ENCODE data around the gene IARS2. TPM values are rescaled to one million over a fixed set of nuclear protein-coding genes. Genes with fewer than 3 reads are reported as not detected.

Gene IARS2
- total RNA-seq, 2 experiments from 2014 or later: 59.9 to 86.6 TPM

- DNase-seq: no peak
- no peaks in the 10 kb centered on the region for H3K27me3 Mint-ChIP-seq
- CTCF ChIA-PET: no interaction called here
- H3K27ac Mint-ChIP-seq: no peak overlapping the region
- peaks cover 7% of the 10 kb centered on the region for H3K4me1 Mint-ChIP-seq
- POLR2A ChIA-PET: no interaction called here
- no peaks in the 10 kb centered on the region for H3K9me3 Mint-ChIP-seq (ENCODE audit: low read depth)
- H3K4me3 Mint-ChIP-seq: no peak overlapping the region
- intact Hi-C loops (cut with DNase I, micrococcal nuclease): no loop called here
- peaks cover 24% of the 10 kb centered on the region for H3K36me3 Mint-ChIP-seq (ENCODE audit: low read depth)
- no peak for ATAC-seq
Observed at GRCh38 chr1:220119043-220119512, 25.1 kb downstream of the IARS2 start.

GRCh38 chr1:220121791-220122530 is 28.0 kb downstream of the IARS2 start:
- CTCF ChIA-PET: interaction anchor here (1.4 to 2.1 kb wide), 2 partner anchors 9 to 66 kb away, joined by 3 to 12 read pairs; no protein-coding TSS in a partner anchor
- no peaks in the 10 kb centered on the region for H3K9me3 Mint-ChIP-seq (ENCODE audit: low read depth)
- ATAC-seq (peak; percentile 55), DNase-seq (no peak)
- no peaks in the 10 kb centered on the region for H3K27me3 Mint-ChIP-seq
- H3K36me3 Mint-ChIP-seq (ENCODE audit: low read depth): peaks cover 10% of the 10 kb centered on the region
- H3K27ac Mint-ChIP-seq: peak overlapping the region; percentile 70
- intact Hi-C loops (cut with DNase I, micrococcal nuclease): no loop called here
- H3K4me1 Mint-ChIP-seq: peaks cover 11% of the 10 kb centered on the region
- POLR2A ChIA-PET: no interaction called here
- H3K4me3 Mint-ChIP-seq: no peak overlapping the region

DNA sequence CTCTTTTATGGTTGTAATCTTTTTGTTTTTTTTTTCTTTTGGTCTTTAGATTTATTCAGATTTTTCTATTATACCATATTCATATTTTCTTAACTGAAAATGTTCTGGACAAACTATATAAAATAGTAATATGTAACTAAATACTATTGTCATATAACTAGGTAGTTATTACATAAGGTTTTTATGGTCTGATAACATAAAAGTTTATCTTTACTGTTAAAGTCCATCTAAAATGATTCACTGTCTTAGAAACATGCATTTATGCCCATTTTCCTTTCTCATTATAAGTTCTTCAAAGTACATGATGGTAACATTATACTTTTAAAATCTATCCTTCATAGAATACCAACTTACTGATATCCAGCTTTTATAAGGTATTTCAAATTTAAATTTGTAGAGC is 29.1 kb downstream of the IARS2 start:
- ATAC-seq: no peak
- H3K4me1 Mint-ChIP-seq: peaks cover 11% of the 10 kb centered on the region
- intact Hi-C loops (cut with DNase I, micrococcal nuclease): no loop called here

DNA sequence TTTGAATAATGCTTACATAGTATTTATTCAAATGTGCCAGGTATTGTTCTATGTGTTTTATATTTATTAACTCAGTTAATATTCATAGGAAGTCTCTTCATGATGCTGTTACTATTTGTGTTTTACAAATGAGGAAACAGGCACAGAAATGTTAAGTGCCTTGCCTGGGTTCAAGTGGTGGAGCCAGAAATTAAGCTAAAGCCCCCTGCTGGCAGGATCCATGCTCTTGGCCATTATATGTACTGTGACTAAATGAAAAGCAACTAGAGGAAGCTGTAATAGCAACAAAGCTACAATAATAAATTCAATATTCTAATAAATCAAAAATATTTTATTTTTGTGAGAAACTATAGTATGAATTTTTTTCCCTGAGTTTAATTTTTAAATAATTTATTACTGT is 30.0 kb downstream of the IARS2 start:
- no peak overlapping the region for H3K27ac Mint-ChIP-seq
- POLR2A ChIA-PET: no interaction called here
- peak; percentile 35 for DNase-seq
- CTCF ChIA-PET: interaction anchor here (1.1 to 3.1 kb wide), 5 partner anchors 10 to 84 kb away, joined by 3 to 18 read pairs (median 3); no protein-coding TSS in a partner anchor
- ATAC-seq: no peak
- H3K36me3 Mint-ChIP-seq (ENCODE audit: low read depth): peaks cover 21% of the 10 kb centered on the region
- H3K4me1 Mint-ChIP-seq: peaks cover 11% of the 10 kb centered on the region
- no peaks in the 10 kb centered on the region for H3K27me3 Mint-ChIP-seq
- no peaks in the 10 kb centered on the region for H3K9me3 Mint-ChIP-seq (ENCODE audit: low read depth)
- no peak overlapping the region for H3K4me3 Mint-ChIP-seq
- intact Hi-C loops (cut with DNase I, micrococcal nuclease): no loop called here

More for the DNA sequence above, 29.1 kb downstream of the IARS2 start:
- no peaks in the 10 kb centered on the region for H3K9me3 Mint-ChIP-seq (ENCODE audit: low read depth)
- no peak overlapping the region for H3K4me3 Mint-ChIP-seq
- ChIA-PET POLR2A (no interaction called here), CTCF (interaction anchor here (0.8 to 3.1 kb wide), 4 partner anchors 10 to 91 kb away, joined by 3 to 18 read pairs (median 3); no protein-coding TSS in a partner anchor)
- peaks cover 13% of the 10 kb centered on the region for H3K36me3 Mint-ChIP-seq (ENCODE audit: low read depth)
- no peak overlapping the region for H3K27ac Mint-ChIP-seq
- no peaks in the 10 kb centered on the region for H3K27me3 Mint-ChIP-seq
- no peak for DNase-seq

- ATAC-seq (peak; percentile 63), DNase-seq (no peak)
- intact Hi-C loops (cut with DNase I, micrococcal nuclease): no loop called here
- POLR2A ChIA-PET: no interaction called here
- Mint-ChIP-seq H3K27ac (peak overlapping the region; percentile 39), H3K36me3 (ENCODE audit: low read depth) (peaks cover 26% of the 10 kb centered on the region), H3K4me1 (peaks cover 14% of the 10 kb centered on the region), H3K9me3 (ENCODE audit: low read depth) (peaks cover 2% of the 10 kb centered on the region), H3K27me3 (no peaks in the 10 kb centered on the region), H3K4me3 (no peak overlapping the region)
- CTCF ChIA-PET: interaction anchor here (1.1 to 3.1 kb wide), 5 partner anchors 11 to 134 kb away, joined by 3 to 18 read pairs (median 3); no protein-coding TSS in a partner anchor
Observed at GRCh38 chr1:220124542-220124941, 30.6 kb downstream of the IARS2 start.

- intact Hi-C loops (cut with DNase I, micrococcal nuclease): loop anchor here in 1 of 2 experiments (5.0 kb wide), 1 partner anchor 290 kb away; no protein-coding TSS in a partner anchor
- POLR2A ChIA-PET: interaction anchor here (0.6 kb wide), 1 partner anchor 43 kb away, joined by 4 read pairs; no protein-coding TSS in a partner anchor
- CTCF ChIA-PET: interaction anchor here (0.8 kb wide), 1 partner anchor 14 kb away, joined by 3 read pairs; no protein-coding TSS in a partner anchor
- H3K27ac Mint-ChIP-seq: peak overlapping the region; percentile 2
- no peak for ATAC-seq
- no peaks in the 10 kb centered on the region for H3K27me3 Mint-ChIP-seq
- peaks cover 19% of the 10 kb centered on the region for H3K4me1 Mint-ChIP-seq
- peaks cover 38% of the 10 kb centered on the region for H3K36me3 Mint-ChIP-seq (ENCODE audit: low read depth)
- H3K9me3 Mint-ChIP-seq (ENCODE audit: low read depth): peaks cover 2% of the 10 kb centered on the region
- no peak for DNase-seq
- H3K4me3 Mint-ChIP-seq: no peak overlapping the region
Observed at GRCh38 chr1:220127076-220127475, 33.1 kb downstream of the IARS2 start.

DNA sequence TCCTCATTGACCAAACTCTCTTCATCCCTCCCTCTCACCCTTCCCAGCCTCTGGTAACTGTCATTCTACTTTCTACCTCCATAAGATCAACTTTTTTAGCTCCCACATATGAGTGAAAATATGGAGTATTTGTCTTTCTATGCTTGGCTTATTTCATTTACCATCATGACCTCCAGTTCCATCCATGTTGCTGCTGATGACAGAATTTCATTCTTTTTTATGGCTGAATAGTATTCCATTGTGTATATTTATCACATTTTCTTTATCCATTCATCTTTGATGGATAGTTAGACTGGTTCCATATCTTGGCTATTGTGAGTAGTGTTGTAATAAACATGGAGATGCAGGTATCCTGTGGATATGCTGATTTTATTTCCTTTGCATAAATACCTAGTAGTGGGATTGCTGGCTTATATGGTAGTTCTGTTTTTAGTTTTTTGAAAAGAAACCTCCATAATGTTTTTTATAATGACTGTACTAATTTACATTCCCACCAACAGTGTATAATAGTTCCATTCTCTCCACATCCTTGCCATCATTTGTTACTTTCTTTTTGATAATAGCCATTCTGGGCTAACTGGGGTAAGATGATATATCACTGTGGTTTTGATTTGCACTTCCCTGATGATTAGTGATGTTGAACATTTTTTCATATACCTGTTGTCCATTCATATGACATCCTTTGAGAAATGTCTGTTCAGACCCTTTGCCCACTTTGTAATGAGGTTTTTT is 35.7 kb downstream of the IARS2 start:
- Mint-ChIP-seq H3K27ac (no peak overlapping the region), H3K27me3 (no peaks in the 10 kb centered on the region), H3K4me1 (peaks cover 14% of the 10 kb centered on the region), H3K36me3 (ENCODE audit: low read depth) (peaks cover 45% of the 10 kb centered on the region), H3K4me3 (no peak overlapping the region), H3K9me3 (ENCODE audit: low read depth) (peaks cover 2% of the 10 kb centered on the region)
- CTCF ChIA-PET: no interaction called here
- no peak for DNase-seq
- POLR2A ChIA-PET: no interaction called here
- intact Hi-C loops (cut with DNase I, micrococcal nuclease): loop anchor here in 1 of 2 experiments (5.0 kb wide), 1 partner anchor 292 kb away; no protein-coding TSS in a partner anchor
- ATAC-seq: peak; percentile 66

- Mint-ChIP-seq H3K27ac (peak overlapping the region; percentile 56), H3K9me3 (ENCODE audit: low read depth) (no peaks in the 10 kb centered on the region), H3K4me3 (no peak overlapping the region), H3K36me3 (ENCODE audit: low read depth) (peaks cover 43% of the 10 kb centered on the region), H3K27me3 (no peaks in the 10 kb centered on the region), H3K4me1 (peaks cover 15% of the 10 kb centered on the region)
- CTCF ChIA-PET: interaction anchor here (0.8 to 1.4 kb wide), 4 partner anchors 12 to 89 kb away, joined by 3 to 5 read pairs (median 3); no protein-coding TSS in a partner anchor
- DNase-seq (peak; percentile 48), ATAC-seq (peak; percentile 33)
- POLR2A ChIA-PET: no interaction called here
- intact Hi-C loops (cut with DNase I, micrococcal nuclease): no loop called here
Observed at GRCh38 chr1:220135755-220136154, 41.8 kb downstream of the IARS2 start.

DNA sequence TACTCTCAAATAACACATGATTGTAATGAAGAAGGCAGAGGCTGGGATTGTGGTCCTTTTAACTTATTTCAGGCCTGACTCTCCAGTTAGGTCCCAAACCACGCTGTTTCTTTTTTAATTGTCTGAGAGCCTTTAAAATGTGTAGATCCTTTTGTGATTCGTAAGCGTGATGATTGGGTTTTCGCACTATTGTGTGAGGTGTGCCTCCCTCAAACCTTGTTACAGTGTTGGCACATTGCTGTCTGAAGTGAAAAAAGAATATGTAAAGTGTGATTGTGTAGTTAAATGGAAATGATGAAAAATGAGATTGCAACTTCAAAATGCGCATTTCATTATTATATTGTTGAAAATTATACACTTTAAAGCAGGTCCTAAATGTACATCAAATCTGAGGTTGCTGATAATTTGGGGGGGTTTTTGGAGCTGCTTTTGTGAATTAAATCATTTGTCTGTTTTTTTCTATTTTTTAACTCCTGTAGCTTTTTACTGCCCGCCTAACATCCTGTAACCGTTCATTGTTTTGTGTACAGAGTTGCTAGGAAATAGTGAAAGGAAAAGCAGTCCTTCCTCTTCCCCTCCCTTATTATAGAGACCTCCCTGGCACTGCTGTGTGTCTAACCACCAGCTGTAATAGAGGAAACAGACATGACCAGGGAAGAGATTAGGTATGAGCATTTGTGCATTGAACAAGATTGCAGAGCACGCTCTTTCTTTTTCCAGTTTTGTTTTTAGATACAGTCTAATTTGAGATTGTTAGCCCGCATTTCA is 43.3 kb downstream of the IARS2 start:
- ATAC-seq (peak; percentile 61), DNase-seq (no peak)
- ChIA-PET POLR2A (no interaction called here), CTCF (no interaction called here)
- Mint-ChIP-seq H3K4me1 (peaks cover 15% of the 10 kb centered on the region), H3K9me3 (ENCODE audit: low read depth) (no peaks in the 10 kb centered on the region), H3K27ac (peak overlapping the region; percentile 42), H3K27me3 (no peaks in the 10 kb centered on the region), H3K36me3 (ENCODE audit: low read depth) (peaks cover 51% of the 10 kb centered on the region), H3K4me3 (no peak overlapping the region)
- intact Hi-C loops (cut with DNase I, micrococcal nuclease): no loop called here

DNA sequence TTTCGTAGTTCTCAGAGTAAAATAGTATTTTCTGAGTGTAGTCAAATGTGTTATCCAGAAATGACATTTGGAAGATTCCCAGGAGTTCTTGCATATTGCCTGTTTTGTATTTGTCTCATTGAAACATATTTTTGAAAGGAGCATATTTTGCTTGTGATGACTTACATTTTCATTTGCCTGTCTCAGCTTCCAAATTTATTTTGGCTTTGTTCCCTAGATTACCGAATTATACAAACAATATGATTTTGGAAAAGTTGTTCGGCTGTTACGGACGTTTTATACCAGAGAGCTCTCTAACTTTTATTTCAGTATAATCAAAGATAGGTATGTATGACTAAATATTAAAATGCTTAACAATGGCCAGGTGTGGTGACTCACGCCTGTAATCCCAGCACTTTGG is 46.0 kb downstream of the IARS2 start:
- Mint-ChIP-seq H3K36me3 (ENCODE audit: low read depth) (peaks cover 52% of the 10 kb centered on the region), H3K27ac (no peak overlapping the region), H3K4me1 (peaks cover 14% of the 10 kb centered on the region), H3K27me3 (no peaks in the 10 kb centered on the region), H3K9me3 (ENCODE audit: low read depth) (no peaks in the 10 kb centered on the region), H3K4me3 (no peak overlapping the region)
- CTCF ChIA-PET: no interaction called here
- ATAC-seq (no peak), DNase-seq (no peak)
- POLR2A ChIA-PET: no interaction called here
- intact Hi-C loops (cut with DNase I, micrococcal nuclease): no loop called here

DNA sequence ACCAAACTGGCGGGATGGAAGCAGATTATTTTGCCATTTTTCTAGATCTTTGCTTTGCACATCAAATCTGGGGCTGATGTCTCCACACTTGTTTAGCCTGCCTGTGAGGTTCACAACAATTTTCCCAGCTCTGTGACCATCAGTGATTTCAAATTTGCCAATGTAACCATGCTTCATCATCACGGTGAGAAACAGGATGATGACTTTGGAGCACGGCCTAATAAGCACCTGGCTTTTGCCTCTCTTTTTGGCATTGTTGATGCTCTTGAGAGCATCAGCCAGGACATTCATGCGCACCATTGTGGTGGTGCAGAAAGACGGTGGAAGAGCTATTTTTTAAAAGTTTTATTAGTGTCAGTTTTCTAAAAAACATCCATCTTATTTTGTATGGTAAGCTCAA is 50.1 kb downstream of the IARS2 start:
- Mint-ChIP-seq H3K9me3 (ENCODE audit: low read depth) (no peaks in the 10 kb centered on the region), H3K36me3 (ENCODE audit: low read depth) (peaks cover 56% of the 10 kb centered on the region), H3K4me1 (peaks cover 6% of the 10 kb centered on the region), H3K27me3 (no peaks in the 10 kb centered on the region), H3K4me3 (no peak overlapping the region), H3K27ac (peak overlapping the region; percentile 59)
- POLR2A ChIA-PET: no interaction called here
- CTCF ChIA-PET: interaction anchor here (0.9 to 1.7 kb wide), 4 partner anchors 31 to 106 kb away, joined by 3 to 6 read pairs (median 3); no protein-coding TSS in a partner anchor
- intact Hi-C loops (cut with DNase I, micrococcal nuclease): no loop called here
- no peak for DNase-seq
- ATAC-seq: no peak

All from activated CD4-positive, alpha-beta T cell treated with anti-CD3 and anti-CD28 coated beads for 36 hours (primary cell).